Prostate gland (tissue), 2 donors: ENCODE measurements around the gene KMT2A. TPM values are rescaled to one million over a fixed set of nuclear protein-coding genes. Genes with fewer than 3 reads are reported as not detected.
"Not testable (repeated sequence)": the region's sequence is repeated elsewhere in the genome, so short reads cannot be mapped to it uniquely, and the experiment has no call there.

Experiments used
- DNase-seq: peaks from one replicate; pipeline ENCODE4 v3.0.0-alpha.2; 2019; ENCODE audit warnings: low spot score
- H3K27ac ChIP-seq, 2 donors: fragments of 200-600 bp; sonication (generic); 2 replicates each; pipeline ENCODE4 v1.5.1; 2017 to 2019
- H3K27me3 ChIP-seq: fragments of 200-600 bp; sonication (generic); replicated peaks from 2 replicates; pipeline ENCODE4 v1.5.1; 2019; ENCODE audit not compliant: insufficient read depth
- H3K36me3 ChIP-seq, 2 donors: fragments of 200-600 bp; sonication (generic); 1 replicate in 1 of 2; 2 replicates in 1 of 2; pipeline versions ENCODE4 v1.5.1 to v1.8.1; 2017 to 2019
- H3K4me1 ChIP-seq: fragments of 200-600 bp; sonication (generic); replicated peaks from 2 replicates; pipeline ENCODE4 v1.5.1; 2019
- H3K4me3 ChIP-seq, 2 donors: fragments of 200-600 bp; sonication (generic); 2 replicates each; pipeline ENCODE4 v1.5.1; 2017 to 2019
- H3K9me3 ChIP-seq: fragments of 200-600 bp; sonication (generic); 2 replicates; pipeline ENCODE4 v1.5.1; 2017
- POLR2A ChIP-seq: fragments of 450-650 bp; IDR thresholded peaks from one replicate; pipeline ENCODE4 v1.6.1; 2016; ENCODE audit warnings: antibody characterized with exemption, mild to moderate bottlenecking
- POLR2AphosphoS5 ChIP-seq: sonication (generic); formaldehyde crosslinking; IDR thresholded peaks from one replicate; pipeline ENCODE4 v1.6.1; 2017; ENCODE audit warnings: antibody characterized with exemption
- WGBS: methylation state at CpG from one replicate; pipeline ENCODE4 v1.1.5; 2018; 5-methylcytosine and 5-hydroxymethylcytosine counted together
- intact Hi-C: fragments of 100-400 bp; cut with DNase I; formaldehyde crosslinking; loops from one replicate; pipeline ENCODE4 v1.14.2; 2022
- total RNA-seq, 2 donors: library from RNA; depleted of rRNA; stranded (reverse); fragments of >200 nt; gene quantifications; one replicate each; pipeline ENCODE4 v1.1.0, GENCODE V29; 2016
- TF ChIP-seq, protein P1 (sequence below), 4 experiments: fragments of 200-600 bp in 2 of 4; fragments of 450-650 bp in 2 of 4; sonication (generic) in 2 of 4; IDR thresholded peaks; 1 replicate in 3 of 4; 2 replicates in 1 of 4; pipeline ENCODE4 v1.5.1; 2016 to 2019; ENCODE audit warnings: antibody characterized with exemption in 4 of 4, mild to moderate bottlenecking in 2 of 4, moderate library complexity in 2 of 4

Gene KMT2A
- total RNA-seq, 2 donors from 2014 or later, result 82.6 to 89.0 TPM

DNA sequence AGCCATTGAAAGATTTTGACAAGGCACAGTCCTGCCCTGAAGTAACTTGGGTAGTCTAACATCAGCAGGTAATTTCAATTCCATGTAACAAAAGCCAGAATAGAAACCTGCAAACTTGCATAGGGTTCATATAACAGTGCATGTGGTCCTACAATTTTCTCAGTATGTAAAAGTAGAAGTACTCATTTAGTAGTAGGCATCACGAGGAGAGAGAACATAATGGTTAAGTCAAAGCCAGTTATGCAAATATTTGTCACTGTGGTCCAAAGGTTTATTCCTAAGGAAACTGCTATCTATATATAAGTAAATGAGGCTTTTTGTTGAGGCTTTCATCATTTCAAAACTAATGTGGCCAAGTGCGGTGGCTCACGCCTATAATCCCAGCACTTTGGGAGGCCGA, 24.8 kb upstream of the KMT2A start:
- H3K9me3 ChIP-seq, result no peaks in the 10 kb centered on the region
- no peaks in the 10 kb centered on the region for H3K4me1 ChIP-seq
- TF ChIP-seq, protein P1, sequence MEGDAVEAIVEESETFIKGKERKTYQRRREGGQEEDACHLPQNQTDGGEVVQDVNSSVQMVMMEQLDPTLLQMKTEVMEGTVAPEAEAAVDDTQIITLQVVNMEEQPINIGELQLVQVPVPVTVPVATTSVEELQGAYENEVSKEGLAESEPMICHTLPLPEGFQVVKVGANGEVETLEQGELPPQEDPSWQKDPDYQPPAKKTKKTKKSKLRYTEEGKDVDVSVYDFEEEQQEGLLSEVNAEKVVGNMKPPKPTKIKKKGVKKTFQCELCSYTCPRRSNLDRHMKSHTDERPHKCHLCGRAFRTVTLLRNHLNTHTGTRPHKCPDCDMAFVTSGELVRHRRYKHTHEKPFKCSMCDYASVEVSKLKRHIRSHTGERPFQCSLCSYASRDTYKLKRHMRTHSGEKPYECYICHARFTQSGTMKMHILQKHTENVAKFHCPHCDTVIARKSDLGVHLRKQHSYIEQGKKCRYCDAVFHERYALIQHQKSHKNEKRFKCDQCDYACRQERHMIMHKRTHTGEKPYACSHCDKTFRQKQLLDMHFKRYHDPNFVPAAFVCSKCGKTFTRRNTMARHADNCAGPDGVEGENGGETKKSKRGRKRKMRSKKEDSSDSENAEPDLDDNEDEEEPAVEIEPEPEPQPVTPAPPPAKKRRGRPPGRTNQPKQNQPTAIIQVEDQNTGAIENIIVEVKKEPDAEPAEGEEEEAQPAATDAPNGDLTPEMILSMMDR (IDR thresholded peaks at IDR 0.05), result no peak
- TF ChIP-seq POLR2A (no peak), POLR2AphosphoS5 (no peak)
- H3K27me3 ChIP-seq, result no peaks in the 10 kb centered on the region
- DNase-seq, result no peak
- H3K36me3 ChIP-seq, result no peaks in the 10 kb centered on the region
- H3K27ac ChIP-seq, result no peak overlapping the region
- intact Hi-C loops, result no loop called here
- WGBS, result 82% methylated on average over 4 of the region's 4 CpGs
- no peak overlapping the region for H3K4me3 ChIP-seq

DNA sequence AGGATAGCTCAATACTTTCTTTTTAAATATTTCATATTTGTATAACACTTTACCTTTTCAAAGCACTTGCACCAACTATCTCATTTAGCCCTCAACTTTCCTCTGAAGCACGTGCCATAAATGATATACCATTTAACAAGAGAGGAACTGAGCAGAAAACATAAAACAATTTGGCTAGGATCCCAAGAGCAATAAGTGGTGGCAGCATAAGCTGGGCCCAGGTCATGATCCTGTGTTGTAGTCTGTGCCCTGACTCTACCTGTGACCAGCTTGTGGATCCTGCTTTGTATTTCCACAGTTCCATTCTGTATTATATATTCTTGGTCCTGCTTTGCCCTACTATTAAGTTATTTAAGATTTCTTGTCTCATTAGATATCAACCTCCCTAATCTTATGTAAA, 23.4 kb upstream of the KMT2A start:
- H3K27me3 ChIP-seq, result no peaks in the 10 kb centered on the region
- WGBS, result 72% methylated on average over 1 of the region's 1 CpG
- H3K9me3 ChIP-seq, result no peaks in the 10 kb centered on the region
- DNase-seq, result no peak
- intact Hi-C loops, result no loop called here
- no peak overlapping the region for H3K27ac ChIP-seq
- no peak overlapping the region for H3K4me3 ChIP-seq
- H3K36me3 ChIP-seq, result no peaks in the 10 kb centered on the region
- no peaks in the 10 kb centered on the region for H3K4me1 ChIP-seq
- TF ChIP-seq POLR2A (no peak), POLR2AphosphoS5 (no peak)
- TF ChIP-seq, protein P1 (IDR thresholded peaks at IDR 0.05), result no peak

DNA sequence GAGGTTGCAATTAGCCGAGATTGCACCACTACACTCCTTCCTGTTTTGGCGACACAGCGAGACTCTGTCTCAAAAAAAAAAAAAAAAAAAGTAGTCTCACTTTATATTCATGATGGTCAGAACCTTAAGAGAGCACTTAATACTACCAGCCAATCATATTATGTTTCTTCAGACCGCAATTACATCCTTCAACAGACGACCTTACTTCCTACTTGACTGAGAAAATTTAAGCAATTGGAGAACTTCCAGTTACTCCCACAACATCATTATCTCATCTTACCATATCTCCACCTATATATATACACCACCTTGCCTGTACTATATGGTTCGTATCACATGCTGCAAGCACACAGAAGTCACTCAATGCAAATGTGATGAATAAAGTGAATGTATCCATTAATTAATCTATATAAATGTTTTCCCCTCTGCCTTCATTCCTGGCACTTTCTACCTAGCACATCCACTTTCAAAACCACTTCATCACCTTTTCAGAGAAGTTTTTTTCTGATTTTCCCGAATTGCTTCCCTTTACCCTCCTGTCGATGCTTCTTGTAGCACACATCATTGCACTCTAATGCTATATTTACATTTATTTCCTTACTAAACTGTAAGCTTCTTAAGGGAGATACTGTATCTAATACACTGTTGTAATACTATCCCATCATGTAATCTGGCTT, 21.1 kb upstream of the KMT2A start:
- 86% methylated on average over 8 of the region's 8 CpGs for WGBS
- DNase-seq, result no peak
- H3K27ac ChIP-seq, result no peak overlapping the region
- H3K4me1 ChIP-seq, result no peaks in the 10 kb centered on the region
- H3K4me3 ChIP-seq, result no peak overlapping the region
- TF ChIP-seq POLR2A (no peak), POLR2AphosphoS5 (no peak)
- TF ChIP-seq, protein P1 (IDR thresholded peaks at IDR 0.05), result no peak
- intact Hi-C loops, result no loop called here
- no peaks in the 10 kb centered on the region for H3K36me3 ChIP-seq
- no peaks in the 10 kb centered on the region for H3K27me3 ChIP-seq
- no peaks in the 10 kb centered on the region for H3K9me3 ChIP-seq

DNA sequence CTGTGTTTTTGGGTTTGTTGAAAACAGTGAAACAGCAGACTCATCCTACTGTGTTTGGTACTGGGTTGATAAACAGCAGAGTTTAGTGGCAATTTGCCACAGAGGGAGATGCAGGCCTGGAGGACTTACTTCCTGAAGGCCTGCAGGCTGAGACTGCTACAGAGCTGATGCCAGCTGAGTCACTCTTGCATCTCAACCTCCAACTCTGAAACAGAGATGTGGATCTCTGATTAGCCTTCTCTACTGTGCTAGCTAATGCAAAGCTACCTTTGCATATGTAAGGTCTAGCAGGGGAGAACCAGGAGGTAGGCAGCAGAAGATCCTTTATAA, 20.6 kb upstream of the KMT2A start:
- intact Hi-C loops, result no loop called here
- no peaks in the 10 kb centered on the region for H3K27me3 ChIP-seq
- DNase-seq, result peak; percentile 26
- no peaks in the 10 kb centered on the region for H3K36me3 ChIP-seq
- no peaks in the 10 kb centered on the region for H3K9me3 ChIP-seq
- no peak overlapping the region for H3K27ac ChIP-seq
- TF ChIP-seq, protein P1 (IDR thresholded peaks at IDR 0.05), result no peak
- TF ChIP-seq POLR2A (no peak), POLR2AphosphoS5 (peak; percentile 10)
- H3K4me1 ChIP-seq, result no peaks in the 10 kb centered on the region
- H3K4me3 ChIP-seq, result no peak overlapping the region

DNA sequence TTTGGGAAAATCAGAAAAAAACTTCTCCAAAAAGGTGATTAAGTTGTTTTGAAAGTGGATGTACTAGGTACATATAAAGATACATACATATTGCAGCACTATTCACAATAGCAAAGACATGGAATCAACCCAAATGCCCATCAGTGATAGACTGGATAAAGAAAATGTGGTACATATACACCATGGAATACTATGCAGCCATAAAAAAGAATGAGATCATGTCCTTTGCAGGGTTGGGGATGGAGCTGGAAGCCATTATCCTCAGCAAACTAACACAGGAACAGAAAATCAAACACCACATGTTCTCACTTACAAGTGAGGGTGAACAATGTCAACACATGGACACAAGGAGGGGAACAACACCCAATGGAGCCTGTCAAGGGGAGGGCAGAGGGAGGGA, 19.4 kb upstream of the KMT2A start:
- intact Hi-C loops, H3K27ac ChIP-seq, H3K36me3 ChIP-seq, H3K27me3 ChIP-seq, DNase-seq, H3K4me1 ChIP-seq, H3K9me3 ChIP-seq, H3K4me3 ChIP-seq: not testable (repeated sequence)
